Upper lobe of left lung (tissue), 4 donors: ENCODE results near the gene NECTIN4.

Source experiments
- CTCF ChIP-seq, 6 experiments: fragments of 450-650 bp in 4 of 6; fragments of 200-600 bp in 2 of 6; sonication (generic) in 2 of 6; IDR thresholded peaks; one replicate each; pipeline ENCODE4 v1.5.1; 2016 to 2019; ENCODE audit warnings: antibody characterized with exemption in 6 of 6
- POLR2AphosphoS5 ChIP-seq, 2 donors: sonication (generic); formaldehyde crosslinking; IDR thresholded peaks; one replicate each; pipeline ENCODE4 v1.5.1; 2017; ENCODE audit warnings: antibody characterized with exemption in 2 of 2

- TF ChIP-seq CTCF (IDR thresholded peaks at IDR 0.05) = no peak
- no peak for TF ChIP-seq POLR2AphosphoS5 (IDR thresholded peaks at IDR 0.05)
Observed at GRCh38 chr1:161106431-161106830, 17.1 kb upstream of the NECTIN4 start.
